HuH-7 (cell line): ENCODE results near the gene CRTC1.
"Not testable (repeated sequence)": the region's sequence is repeated elsewhere in the genome, so short reads cannot be mapped to it uniquely, and the experiment has no call there.

ENCODE experiments used
- DNase-seq: peaks from one replicate; pipeline ENCODE4 v3.0.0; 2011; ENCODE audit warnings: low spot score

The CRTC1 gene

DNA sequence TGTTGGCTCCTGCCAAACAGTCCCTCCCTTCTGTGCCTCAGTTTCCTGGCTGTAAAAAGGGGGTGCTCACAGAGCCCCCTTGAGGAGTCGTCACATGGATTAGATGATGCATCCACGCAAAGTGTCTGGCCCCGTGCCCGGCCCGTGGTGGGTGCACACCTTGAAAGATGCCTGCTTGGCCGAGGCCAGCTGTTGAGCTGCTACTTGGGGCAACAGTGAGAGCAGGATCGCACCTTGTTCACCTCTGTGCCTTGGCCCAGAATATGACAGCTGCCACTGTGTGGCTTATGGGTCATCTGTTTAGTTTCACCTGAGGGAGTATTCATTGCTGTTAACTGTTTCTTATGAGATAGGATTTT, 17.7 kb downstream of the CRTC1 start:
- no peak for DNase-seq

DNA sequence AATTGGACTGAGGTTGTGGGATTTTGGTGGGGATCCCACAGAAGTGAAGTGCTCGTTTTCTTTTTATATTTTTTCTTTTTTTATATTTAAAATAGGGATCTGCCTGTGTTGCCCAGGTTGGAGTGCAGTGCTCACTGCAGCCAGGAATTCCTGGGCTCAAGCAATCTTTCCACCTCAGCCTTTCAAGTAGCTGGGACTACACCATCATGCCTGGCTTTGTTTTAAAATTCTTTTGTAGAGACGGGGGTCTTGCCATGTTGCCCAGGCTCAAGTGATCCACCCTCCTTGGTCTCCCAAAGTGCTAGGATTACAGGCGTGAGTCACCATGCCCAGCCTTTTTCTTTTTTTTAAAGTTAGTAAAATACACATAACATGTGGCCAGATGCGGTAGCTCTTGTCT, 20.6 kb downstream of the CRTC1 start:
- no peak for DNase-seq

DNA sequence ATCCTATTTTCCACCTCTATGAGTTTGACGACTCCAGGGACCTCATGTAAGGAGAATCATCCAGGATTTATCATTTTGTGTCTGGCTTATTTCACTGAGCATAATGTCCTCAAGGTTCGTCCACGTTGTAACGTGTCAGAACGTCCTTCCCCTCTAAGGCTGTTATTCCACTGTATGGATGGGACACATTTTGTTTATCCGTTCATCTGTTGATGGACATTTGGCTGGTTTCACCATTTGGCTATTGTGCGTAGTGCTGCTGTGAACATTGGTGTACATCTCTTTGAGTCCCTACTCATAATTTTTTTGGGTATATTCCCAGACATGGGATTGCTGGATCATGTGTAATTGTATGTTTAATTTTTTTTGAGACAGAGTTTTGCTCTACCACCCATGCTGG, 21.5 kb downstream of the CRTC1 start:
- no peak for DNase-seq

- no peak for DNase-seq
These were observed 25.2 kb downstream of the CRTC1 start for GRCh38 chr19:18708452-18709231.

DNA sequence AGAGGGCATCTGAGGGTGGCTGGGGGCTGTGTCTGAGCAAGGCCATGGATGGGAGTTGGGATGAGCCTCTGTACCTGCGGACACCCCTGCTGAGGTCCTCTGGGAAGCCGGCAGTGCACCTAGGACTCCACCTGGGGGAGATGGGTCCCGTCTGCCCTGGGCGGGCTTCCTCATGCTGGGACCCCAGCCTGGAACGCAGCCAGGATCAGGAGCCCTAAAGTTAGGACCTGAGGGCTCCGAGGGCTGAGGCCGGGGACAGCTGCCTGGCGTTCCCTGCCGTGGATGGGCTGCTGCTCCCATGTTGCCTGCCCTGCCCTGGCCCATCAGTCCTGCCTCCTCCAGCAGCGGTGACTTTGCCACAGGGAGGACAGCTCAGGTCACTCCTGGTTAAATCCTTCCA, 26.1 kb downstream of the CRTC1 start:
- DNase-seq, result no peak

DNA sequence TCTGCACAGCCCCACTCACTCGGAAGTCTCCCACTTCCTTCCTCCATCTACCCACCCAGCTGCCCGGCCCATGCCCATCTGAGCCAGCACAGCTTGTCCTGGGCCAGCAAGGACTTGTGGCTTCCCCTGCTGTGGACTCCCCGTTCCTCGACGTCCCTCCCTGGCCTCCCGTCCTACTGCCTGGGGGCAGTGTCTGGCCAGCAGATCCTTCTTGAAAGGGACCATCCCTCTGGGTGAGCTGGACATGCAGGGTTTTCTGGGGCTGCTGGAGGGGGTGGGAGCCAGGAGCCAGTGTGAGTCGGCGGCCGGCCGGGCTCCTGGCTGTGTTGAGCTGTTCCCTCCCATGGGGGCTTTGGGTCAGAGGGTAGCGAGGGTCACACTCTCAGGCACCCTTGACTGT, 26.7 kb downstream of the CRTC1 start:
- DNase-seq, result no peak

- DNase-seq, result no peak
These were observed 27.7 kb downstream of the CRTC1 start for GRCh38 chr19:18710996-18711751.

- no peak for DNase-seq
These were observed 28.4 kb downstream of the CRTC1 start for GRCh38 chr19:18711893-18712292.

DNA sequence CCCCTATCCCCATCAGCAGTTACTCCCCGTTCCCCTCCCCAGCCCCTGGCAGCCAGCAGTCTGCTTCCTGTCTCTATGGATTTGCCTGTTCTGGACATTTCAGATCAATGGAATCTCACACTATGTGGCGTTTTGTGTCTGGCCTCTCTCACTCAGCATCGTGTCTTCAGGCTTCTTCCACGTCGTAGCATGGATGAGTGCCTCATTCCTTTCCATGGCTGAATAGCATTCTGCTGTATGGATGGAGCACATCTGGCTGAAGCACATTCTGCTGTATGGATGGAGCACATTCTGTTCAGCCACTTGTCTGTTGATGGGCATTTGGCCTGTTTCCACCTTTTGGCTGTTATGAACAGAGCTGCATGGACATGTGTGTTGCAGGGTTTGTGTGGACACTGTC, 29.5 kb downstream of the CRTC1 start:
- DNase-seq, result no peak

GRCh38 chr19:18713550-18714117, 30.2 kb downstream of the CRTC1 start:
- no peak for DNase-seq

DNA sequence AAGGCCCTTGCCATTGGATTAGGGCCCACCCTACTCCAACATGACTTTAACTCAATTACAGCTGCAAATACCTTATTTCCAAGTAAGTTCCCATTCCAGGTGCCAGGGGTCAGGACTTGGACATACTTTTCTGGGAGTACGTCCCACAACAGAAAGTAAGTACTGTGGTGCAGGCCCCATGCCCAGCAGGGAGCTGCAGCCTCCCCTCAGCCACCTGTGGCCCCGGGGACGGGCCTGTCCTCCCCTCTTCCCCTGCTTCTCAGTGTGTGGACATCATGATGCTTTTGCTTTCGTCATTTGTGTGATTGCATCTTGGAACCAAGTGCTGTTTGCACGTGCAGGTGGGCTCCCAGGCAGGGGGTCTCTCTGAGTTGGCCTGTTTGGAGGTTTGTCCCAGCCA, 31.9 kb downstream of the CRTC1 start:
- no peak for DNase-seq

DNA sequence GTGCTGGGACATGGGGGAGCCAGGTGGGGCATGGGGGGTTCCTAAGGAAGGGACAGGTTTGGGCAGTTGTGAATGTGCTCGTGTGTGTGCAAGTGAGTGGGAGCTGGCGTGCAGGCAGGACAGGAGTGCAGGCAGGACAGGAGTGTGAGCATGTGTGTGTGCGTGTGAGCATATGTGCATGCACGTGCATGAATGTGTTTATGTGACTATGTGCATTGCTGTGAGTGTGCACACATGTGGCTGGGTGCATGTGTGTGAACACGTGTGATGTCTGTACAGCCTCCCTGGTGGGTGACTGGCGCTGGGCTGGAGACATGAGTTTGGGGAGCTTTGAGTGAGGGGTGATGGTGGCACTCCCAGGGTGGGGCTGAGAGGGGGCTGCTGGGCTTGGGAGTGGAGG, 33.4 kb downstream of the CRTC1 start:
- DNase-seq, result no peak

DNA sequence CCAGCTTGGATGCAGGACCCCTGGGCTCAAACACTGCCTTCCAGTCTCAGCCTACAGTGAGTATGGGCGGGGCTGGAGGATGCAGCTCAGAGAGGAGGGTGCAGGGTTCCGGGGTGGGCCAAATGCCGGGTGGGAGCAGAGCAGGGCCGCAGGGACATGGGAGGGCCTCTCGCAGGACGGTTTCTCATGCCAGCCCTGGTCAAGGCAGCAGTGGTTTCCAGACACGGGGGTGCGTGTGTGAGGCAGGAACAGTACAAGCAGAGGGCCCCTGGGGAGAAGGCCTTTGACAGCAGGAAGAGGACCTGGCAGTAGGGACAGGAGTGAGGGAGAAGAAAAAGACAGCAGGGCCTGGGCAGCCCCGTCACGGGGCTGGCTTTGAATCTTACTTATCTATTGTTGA, 34.1 kb downstream of the CRTC1 start:
- no peak for DNase-seq

DNA sequence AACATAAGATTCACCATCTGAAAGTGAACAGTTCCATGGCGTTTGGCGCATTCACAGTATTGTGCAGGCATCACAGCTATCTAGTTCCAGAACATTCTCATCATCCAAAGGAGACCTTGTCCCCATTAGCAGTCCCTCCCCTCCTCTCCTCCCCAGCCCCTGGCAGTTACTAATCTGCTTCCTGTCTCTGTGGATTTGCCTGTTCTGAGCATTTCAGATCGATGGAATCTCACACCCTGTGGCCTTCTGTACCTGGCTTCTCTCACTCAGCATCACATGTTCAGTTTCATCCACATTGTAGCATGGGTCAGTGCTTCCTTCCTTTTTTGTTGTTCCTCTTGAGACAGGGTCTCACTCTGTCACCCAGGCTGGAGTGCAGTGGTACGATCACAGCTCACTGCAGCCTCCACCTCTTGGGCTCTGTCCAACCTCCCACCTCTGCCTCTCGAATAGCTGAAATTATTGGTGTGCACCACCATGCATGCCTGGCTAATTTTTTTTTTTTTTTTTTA, 34.6 kb downstream of the CRTC1 start:
- no peak for DNase-seq

DNA sequence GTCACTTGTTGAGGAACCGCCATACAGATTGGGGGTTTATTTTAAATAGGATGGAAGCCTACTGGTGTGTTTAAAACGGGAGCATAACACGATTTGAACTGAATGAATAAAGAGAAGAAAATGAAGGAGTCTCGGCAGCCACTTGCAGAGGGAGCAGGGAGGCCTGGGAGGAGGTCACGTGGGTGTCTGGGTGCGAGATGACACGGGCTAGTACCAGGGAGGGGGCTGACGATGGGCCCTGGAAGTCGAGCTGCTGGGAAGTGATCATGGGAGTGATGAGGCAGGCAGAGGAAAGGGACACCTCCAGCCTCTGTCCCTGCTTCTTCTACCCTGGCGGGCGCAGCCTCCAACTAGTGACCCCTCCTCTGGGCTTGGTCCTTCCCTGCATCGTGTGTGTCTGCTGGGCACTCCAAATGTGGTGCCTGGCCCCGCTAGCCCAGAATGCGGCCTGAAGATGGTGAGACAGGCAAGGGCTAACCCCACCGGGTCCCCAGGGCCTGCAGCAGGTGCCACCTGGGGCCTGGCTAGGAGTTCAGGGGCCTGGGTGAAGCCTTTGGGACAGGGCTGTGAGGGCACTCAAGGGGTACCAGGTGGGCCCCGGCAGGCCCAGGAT, 35.5 kb downstream of the CRTC1 start:
- no peak for DNase-seq

GRCh38 chr19:18719541-18719940, 36.1 kb downstream of the CRTC1 start:
- no peak for DNase-seq

GRCh38 chr19:18723871-18724377, 40.4 kb downstream of the CRTC1 start:
- DNase-seq, result no peak

DNA sequence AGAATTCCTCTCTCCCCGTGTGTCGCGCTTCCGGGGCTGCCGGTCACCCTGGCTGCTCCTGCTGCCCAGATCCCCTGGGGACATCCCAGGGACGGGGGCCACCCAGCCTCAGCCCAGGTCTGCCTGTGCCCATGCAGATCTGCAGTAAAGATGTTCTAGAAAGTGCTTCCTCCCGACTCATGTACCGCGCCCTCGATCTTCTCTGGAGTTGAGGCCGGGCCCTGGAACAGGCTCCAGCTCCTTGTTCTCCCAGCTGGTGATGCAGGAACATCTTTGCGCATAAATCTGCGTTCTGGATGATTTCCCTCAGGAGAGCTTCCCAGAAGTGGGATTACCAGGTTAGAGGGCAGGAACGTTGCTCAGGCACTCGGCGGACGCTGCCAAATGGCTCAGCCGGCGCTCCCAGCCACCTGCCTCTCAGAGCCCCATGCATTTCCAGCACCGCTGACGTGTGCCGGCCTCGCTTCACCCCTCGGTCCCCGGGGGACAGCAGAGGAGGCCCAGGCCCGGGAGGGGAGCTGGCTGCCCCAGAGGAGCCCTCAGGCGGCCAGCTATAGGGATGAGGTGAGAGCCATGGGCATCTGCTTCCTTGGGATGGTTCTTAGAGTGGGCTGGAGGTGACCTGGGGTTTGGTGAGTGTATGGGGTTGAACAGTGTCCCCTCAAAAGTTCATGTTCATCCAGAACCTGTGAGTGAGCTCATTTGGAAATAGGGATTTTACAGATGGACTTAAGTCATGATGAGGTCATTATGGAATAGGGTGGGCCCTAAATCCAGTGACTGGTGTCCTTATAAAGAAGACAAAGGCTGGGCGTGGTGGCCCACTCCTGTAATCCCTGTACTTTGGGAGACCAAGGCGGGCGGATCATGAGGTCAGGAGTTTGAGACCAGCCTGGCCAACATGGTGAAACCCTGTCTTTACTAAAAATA, 42.6 kb downstream of the CRTC1 start:
- DNase-seq, result no peak

- DNase-seq, result no peak
These were observed 43.4 kb downstream of the CRTC1 start for GRCh38 chr19:18726846-18727245.

DNA sequence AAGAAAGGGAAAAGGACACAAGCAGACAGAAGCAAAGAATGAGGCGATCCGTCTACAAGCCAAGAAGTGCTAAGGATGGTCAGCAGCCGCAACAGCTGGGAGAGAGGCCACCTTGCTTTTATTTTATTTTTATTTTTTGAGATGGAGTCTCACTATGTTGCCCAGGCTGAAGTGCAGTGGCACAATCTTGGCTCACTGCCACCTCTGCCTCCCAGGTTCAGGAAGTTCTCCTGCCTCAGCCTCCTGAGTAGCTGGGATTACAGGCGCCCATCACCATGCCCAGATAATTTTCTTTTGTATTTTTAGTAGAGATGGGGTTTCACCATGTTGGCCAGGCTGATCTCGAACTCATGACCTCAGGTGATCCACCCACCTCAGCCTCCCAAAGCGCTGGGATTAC, 44.1 kb downstream of the CRTC1 start:
- not testable (repeated sequence) for DNase-seq

DNA sequence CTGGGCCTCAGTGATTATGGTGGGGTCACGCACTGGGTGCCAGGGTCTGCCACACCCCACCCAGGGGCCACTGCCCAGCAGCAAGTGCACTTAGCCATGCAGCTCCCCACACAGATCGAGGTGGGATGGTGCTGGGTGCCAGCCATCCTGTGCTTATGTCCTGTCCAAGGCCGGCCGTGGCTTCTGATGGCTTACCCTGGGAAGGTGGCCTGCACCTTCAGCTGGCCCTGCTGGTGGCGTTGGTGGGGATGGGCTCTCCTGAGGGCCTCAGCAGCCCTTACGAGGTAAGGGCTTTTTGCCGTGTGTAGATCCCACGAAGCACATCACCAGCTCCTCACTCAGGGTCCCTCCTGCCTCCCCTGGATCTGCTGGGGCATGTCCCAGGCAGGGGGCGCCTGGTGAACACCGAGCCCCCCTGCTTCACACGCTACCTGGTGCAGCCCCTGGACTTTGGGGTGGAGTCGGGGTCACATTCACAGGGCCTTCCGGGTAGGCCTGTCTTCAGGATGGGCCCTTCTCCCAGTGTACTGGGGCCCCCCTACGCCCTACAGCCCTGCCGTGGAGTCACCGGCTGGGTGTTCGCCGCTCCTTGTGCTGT, 46.6 kb downstream of the CRTC1 start:
- DNase-seq, result no peak
